ENCODE measurements around the gene PANX1. TPM values are rescaled to one million over a fixed set of nuclear protein-coding genes. Genes with fewer than 3 reads are reported as not detected.
"Not testable (repeated sequence)": the region's sequence is repeated elsewhere in the genome, so short reads cannot be mapped to it uniquely, and the experiment has no call there.

The PANX1 gene
- total RNA-seq, 1 donor from 2014 or later: 19.9 TPM

DNA sequence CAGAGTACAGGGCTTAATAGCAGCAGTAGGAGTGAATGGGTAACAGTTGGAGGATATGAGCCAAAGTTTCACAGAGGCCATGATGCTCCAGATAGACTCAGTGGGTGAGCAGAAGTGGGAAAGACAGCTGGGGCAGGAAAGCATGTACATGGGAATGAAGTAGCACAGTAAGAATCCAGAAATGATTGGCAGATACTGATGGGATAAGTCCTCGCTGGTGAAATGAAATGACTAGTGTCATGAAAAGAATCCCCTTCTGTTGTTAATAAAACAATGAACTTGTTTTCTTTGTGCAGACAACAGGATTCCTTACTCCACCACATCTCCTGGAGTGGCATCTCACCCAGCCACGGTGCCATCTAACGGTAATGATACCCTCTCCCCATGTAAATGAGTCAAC is 17.4 kb upstream of the PANX1 start:
- peak overlapping the region; percentile 74 for H3K27ac ChIP-seq (replicated peaks)

GRCh38 chr11:94111660-94112059 is 17.0 kb upstream of the PANX1 start:
- peak overlapping the region; percentile 74 for H3K27ac ChIP-seq (replicated peaks)
- H3K36me3 ChIP-seq: no peaks in the 10 kb centered on the region
- DNase-seq: peak; percentile 61
- H3K9me3 ChIP-seq (replicated peaks): peaks cover 20% of the 10 kb centered on the region
- H3K27me3 ChIP-seq (ENCODE audit: low read depth): no peaks in the 10 kb centered on the region
- H3K4me1 ChIP-seq: peaks cover 23% of the 10 kb centered on the region
- intact Hi-C loops (cut with micrococcal nuclease): no loop called here
- H3K4me3 ChIP-seq: no peak overlapping the region
- TF ChIP-seq, protein P1, sequence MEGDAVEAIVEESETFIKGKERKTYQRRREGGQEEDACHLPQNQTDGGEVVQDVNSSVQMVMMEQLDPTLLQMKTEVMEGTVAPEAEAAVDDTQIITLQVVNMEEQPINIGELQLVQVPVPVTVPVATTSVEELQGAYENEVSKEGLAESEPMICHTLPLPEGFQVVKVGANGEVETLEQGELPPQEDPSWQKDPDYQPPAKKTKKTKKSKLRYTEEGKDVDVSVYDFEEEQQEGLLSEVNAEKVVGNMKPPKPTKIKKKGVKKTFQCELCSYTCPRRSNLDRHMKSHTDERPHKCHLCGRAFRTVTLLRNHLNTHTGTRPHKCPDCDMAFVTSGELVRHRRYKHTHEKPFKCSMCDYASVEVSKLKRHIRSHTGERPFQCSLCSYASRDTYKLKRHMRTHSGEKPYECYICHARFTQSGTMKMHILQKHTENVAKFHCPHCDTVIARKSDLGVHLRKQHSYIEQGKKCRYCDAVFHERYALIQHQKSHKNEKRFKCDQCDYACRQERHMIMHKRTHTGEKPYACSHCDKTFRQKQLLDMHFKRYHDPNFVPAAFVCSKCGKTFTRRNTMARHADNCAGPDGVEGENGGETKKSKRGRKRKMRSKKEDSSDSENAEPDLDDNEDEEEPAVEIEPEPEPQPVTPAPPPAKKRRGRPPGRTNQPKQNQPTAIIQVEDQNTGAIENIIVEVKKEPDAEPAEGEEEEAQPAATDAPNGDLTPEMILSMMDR (IDR thresholded peaks at IDR 0.05; ENCODE audit: borderline replicate concordance): no peak

More for the DNA sequence above, 17.4 kb upstream of the PANX1 start:
- H3K27me3 ChIP-seq (ENCODE audit: low read depth): no peaks in the 10 kb centered on the region
- DNase-seq: no peak
- TF ChIP-seq, protein P1 (IDR thresholded peaks at IDR 0.05; ENCODE audit: borderline replicate concordance): no peak
- peaks cover 26% of the 10 kb centered on the region for H3K4me1 ChIP-seq
- no peaks in the 10 kb centered on the region for H3K36me3 ChIP-seq
- H3K9me3 ChIP-seq (replicated peaks): peaks cover 20% of the 10 kb centered on the region
- no peak overlapping the region for H3K4me3 ChIP-seq
- intact Hi-C loops (cut with micrococcal nuclease): no loop called here

GRCh38 chr11:94112206-94112953 is 16.3 kb upstream of the PANX1 start:
- TF ChIP-seq, protein P1 (IDR thresholded peaks at IDR 0.05; ENCODE audit: borderline replicate concordance): no peak

GRCh38 chr11:94117197-94117574 is 11.5 kb upstream of the PANX1 start:
- DNase-seq: no peak
- intact Hi-C loops (cut with micrococcal nuclease): no loop called here
- Histone ChIP-seq H3K9me3 (replicated peaks) (peaks cover 7% of the 10 kb centered on the region), H3K4me1 (peaks cover 11% of the 10 kb centered on the region), H3K27ac (replicated peaks) (no peak overlapping the region), H3K4me3 (no peak overlapping the region), H3K27me3 (ENCODE audit: low read depth) (no peaks in the 10 kb centered on the region), H3K36me3 (no peaks in the 10 kb centered on the region)
- TF ChIP-seq, protein P1 (IDR thresholded peaks at IDR 0.05; ENCODE audit: borderline replicate concordance): no peak

More at GRCh38 chr11:94112206-94112953, 16.3 kb upstream of the PANX1 start:
- no peak for DNase-seq
- no peaks in the 10 kb centered on the region for H3K36me3 ChIP-seq
- H3K27me3 ChIP-seq (ENCODE audit: low read depth): no peaks in the 10 kb centered on the region
- peak overlapping the region; percentile 74 for H3K27ac ChIP-seq (replicated peaks)
- intact Hi-C loops (cut with micrococcal nuclease): no loop called here
- H3K4me1 ChIP-seq: peaks cover 23% of the 10 kb centered on the region
- peaks cover 20% of the 10 kb centered on the region for H3K9me3 ChIP-seq (replicated peaks)
- no peak overlapping the region for H3K4me3 ChIP-seq

- intact Hi-C loops (cut with micrococcal nuclease): no loop called here
- TF ChIP-seq, protein P1 (IDR thresholded peaks at IDR 0.05; ENCODE audit: borderline replicate concordance): no peak
- Histone ChIP-seq H3K27ac (replicated peaks) (no peak overlapping the region), H3K4me3 (no peak overlapping the region), H3K36me3 (no peaks in the 10 kb centered on the region), H3K9me3 (replicated peaks) (peaks cover 7% of the 10 kb centered on the region), H3K4me1 (peaks cover 4% of the 10 kb centered on the region), H3K27me3 (ENCODE audit: low read depth) (no peaks in the 10 kb centered on the region)
- no peak for DNase-seq
Measured at GRCh38 chr11:94117871-94118270, 10.8 kb upstream of the PANX1 start.

- intact Hi-C loops (cut with micrococcal nuclease); H3K4me1 ChIP-seq; H3K27ac ChIP-seq (replicated peaks); DNase-seq; H3K36me3 ChIP-seq; H3K9me3 ChIP-seq (replicated peaks); H3K27me3 ChIP-seq (ENCODE audit: low read depth); H3K4me3 ChIP-seq: not testable (repeated sequence)
Measured at GRCh38 chr11:94119676-94120075, 9.0 kb upstream of the PANX1 start.

GRCh38 chr11:94120516-94120915 is 8.1 kb upstream of the PANX1 start:
- H3K36me3 ChIP-seq; DNase-seq; H3K27me3 ChIP-seq (ENCODE audit: low read depth); intact Hi-C loops (cut with micrococcal nuclease); H3K9me3 ChIP-seq (replicated peaks); H3K4me1 ChIP-seq; H3K27ac ChIP-seq (replicated peaks); H3K4me3 ChIP-seq: not testable (repeated sequence)

Data from left ventricle myocardium inferior (tissue), 1 donor.